Colonic mucosa (tissue), 4 donors: ENCODE measurements around the gene AMIGO3. TPM values are rescaled to one million over a fixed set of nuclear protein-coding genes. Genes with fewer than 3 reads are reported as not detected.

ENCODE experiments used
- DNase-seq: peaks from one replicate; pipeline ENCODE4 v3.0.0-alpha.2; 2020
- H3K27ac ChIP-seq: fragments of 200-600 bp; one replicate; pipeline ENCODE4 v1.8.0; 2021
- H3K27me3 ChIP-seq: fragments of 200-600 bp; one replicate; pipeline ENCODE4 v1.8.0; 2021
- H3K36me3 ChIP-seq: fragments of 200-600 bp; one replicate; pipeline ENCODE4 v1.8.0; 2021
- H3K4me1 ChIP-seq: fragments of 200-600 bp; one replicate; pipeline ENCODE4 v1.8.0; 2021; ENCODE audit warnings: mild to moderate bottlenecking
- H3K4me3 ChIP-seq: fragments of 200-600 bp; one replicate; pipeline ENCODE4 v1.8.0; 2021
- H3K9ac ChIP-seq, 2 donors: one replicate each; pipeline ENCODE4 v1.7.0; 2013; ENCODE audit warnings: control low read depth in 2 of 2, low read depth in 2 of 2, low read length in 2 of 2
- H3K9me3 ChIP-seq: fragments of 200-600 bp; one replicate; pipeline ENCODE4 v1.8.0; 2021
- intact Hi-C: fragments of 100-400 bp; cut with DNase I; formaldehyde crosslinking; loops from one replicate; pipeline ENCODE4 v1.14.1; 2022
- total RNA-seq, 2 donors: library from RNA; stranded (reverse); fragmentation: NEBNext Ultra II Directional in 1 of 2; extraction: Animal tissue kit (Norgen Biotek cat#: 25700) in 1 of 2; gene quantifications; one replicate each; pipeline ENCODE4 v1.2.1, GENCODE V29; 2021
- TF ChIP-seq, protein P1 (sequence below): fragments of 200-600 bp; IDR thresholded peaks from one replicate; pipeline ENCODE4 v1.8.0; 2022; ENCODE audit warnings: antibody characterized with exemption, mild to moderate bottlenecking
- donor health status: healthy.
- donor health status: DM: no; HTN: no; CAD: no.
- donor health status: DM: no; HTN: no; CAD: no.

The AMIGO3 gene
- total RNA-seq, 2 donors from 2014 or later: 0.16 TPM; not detected in 1

DNA sequence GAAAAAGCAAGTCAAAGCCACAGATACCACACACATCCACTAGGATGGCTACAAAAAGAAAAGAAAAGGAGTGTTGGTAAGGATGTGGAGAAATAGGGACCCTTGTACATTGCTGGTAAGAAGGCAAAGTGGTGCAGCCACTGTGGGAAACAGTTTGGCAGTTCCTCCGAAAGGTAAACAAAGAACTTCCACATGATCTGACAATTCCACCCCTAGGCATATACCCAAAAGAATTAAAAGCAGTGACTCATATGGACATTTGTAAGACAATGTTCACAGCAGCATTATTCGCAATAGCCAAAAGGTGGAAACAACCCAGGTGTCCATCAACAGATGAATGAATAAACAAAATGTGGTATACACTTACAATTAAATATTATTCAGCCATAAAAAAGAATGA, 26.5 kb upstream of the AMIGO3 start:
- DNase-seq: no peak
- H3K36me3 ChIP-seq: no peaks in the 10 kb centered on the region
- H3K27ac ChIP-seq: no peak overlapping the region
- no peak overlapping the region for H3K9ac ChIP-seq
- intact Hi-C loops: no loop called here
- H3K4me3 ChIP-seq: no peak overlapping the region
- no peaks in the 10 kb centered on the region for H3K4me1 ChIP-seq
- no peaks in the 10 kb centered on the region for H3K9me3 ChIP-seq
- TF ChIP-seq, protein P1, sequence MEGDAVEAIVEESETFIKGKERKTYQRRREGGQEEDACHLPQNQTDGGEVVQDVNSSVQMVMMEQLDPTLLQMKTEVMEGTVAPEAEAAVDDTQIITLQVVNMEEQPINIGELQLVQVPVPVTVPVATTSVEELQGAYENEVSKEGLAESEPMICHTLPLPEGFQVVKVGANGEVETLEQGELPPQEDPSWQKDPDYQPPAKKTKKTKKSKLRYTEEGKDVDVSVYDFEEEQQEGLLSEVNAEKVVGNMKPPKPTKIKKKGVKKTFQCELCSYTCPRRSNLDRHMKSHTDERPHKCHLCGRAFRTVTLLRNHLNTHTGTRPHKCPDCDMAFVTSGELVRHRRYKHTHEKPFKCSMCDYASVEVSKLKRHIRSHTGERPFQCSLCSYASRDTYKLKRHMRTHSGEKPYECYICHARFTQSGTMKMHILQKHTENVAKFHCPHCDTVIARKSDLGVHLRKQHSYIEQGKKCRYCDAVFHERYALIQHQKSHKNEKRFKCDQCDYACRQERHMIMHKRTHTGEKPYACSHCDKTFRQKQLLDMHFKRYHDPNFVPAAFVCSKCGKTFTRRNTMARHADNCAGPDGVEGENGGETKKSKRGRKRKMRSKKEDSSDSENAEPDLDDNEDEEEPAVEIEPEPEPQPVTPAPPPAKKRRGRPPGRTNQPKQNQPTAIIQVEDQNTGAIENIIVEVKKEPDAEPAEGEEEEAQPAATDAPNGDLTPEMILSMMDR: no peak
- H3K27me3 ChIP-seq: no peaks in the 10 kb centered on the region

DNA sequence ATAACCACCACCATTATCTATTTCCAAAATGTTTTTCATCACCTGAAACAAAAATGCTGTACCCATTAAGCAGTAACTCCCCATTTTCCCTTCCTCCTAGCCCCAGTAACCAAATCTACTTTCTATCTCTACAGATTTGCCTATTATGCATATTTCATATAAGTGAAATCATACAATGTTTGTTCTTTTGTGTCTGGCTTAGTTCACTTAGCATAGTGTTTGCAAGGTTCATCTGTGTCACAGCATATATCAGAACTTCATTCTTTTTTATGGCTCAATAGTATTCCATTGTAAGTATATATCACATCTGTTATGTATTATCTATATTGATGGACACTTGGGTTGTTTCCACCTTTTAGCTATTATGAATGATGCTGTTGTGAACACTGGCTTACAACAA, 20.9 kb upstream of the AMIGO3 start:
- H3K27ac ChIP-seq: no peak overlapping the region
- H3K9me3 ChIP-seq: no peaks in the 10 kb centered on the region
- intact Hi-C loops: no loop called here
- TF ChIP-seq, protein P1: no peak
- H3K27me3 ChIP-seq: no peaks in the 10 kb centered on the region
- H3K4me1 ChIP-seq: no peaks in the 10 kb centered on the region
- no peak for DNase-seq
- H3K36me3 ChIP-seq: no peaks in the 10 kb centered on the region
- H3K4me3 ChIP-seq: no peak overlapping the region
- no peak overlapping the region for H3K9ac ChIP-seq

DNA sequence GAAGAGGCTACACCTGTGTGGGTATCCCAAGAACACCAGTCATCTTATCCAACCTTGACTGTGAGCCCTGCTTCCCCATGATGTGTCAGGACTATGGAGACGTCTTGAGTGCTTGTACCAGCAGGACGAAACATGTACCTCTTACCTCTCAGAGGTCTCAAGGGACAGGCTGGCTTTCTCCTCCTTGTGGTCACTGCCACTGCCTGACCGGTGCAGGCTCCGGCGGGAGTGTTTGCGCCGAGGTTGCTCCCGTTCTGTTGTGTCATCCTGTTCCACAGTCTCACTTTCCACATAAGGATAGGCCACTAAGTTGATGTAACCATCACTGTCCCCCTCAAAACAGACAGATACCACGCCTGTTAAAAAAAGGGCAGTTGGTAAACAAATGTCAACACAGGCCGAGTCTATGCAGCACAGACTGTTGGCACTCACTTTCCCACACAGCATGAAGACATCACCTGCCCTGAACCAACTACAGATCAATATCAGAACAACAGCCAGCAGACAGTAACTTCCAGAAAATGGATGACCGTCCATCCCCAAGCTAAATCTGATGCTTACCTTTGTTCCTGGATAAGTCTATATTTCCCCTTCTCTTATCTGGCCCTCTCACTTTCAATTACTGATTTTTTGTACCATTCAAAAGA, 18.7 kb upstream of the AMIGO3 start:
- TF ChIP-seq, protein P1: no peak
- H3K36me3 ChIP-seq: no peaks in the 10 kb centered on the region

DNA sequence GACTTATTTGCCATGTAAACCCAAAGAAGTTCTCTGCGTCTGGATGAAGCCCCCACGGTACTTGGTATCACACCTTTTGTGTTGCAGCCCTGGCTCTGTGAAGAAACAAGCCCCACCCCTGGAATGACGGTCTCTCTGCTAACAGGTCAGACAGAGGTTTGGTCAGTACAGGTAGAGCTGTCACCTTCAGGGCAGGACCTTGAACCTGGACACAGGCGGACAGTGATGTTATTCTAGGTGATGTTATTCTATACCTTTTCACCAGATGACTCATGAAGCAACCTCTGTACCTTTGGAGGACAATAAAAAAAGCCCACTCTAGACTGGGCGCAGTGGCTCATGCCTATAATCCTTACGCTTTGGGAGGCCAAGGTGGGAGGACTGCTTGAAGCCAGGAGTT, 15.3 kb upstream of the AMIGO3 start:
- TF ChIP-seq, protein P1: no peak
- H3K4me1 ChIP-seq: no peaks in the 10 kb centered on the region
- H3K9me3 ChIP-seq: no peaks in the 10 kb centered on the region
- no peak overlapping the region for H3K27ac ChIP-seq
- no peaks in the 10 kb centered on the region for H3K27me3 ChIP-seq
- H3K9ac ChIP-seq: no peak overlapping the region
- intact Hi-C loops: no loop called here
- H3K4me3 ChIP-seq: no peak overlapping the region
- H3K36me3 ChIP-seq: peaks cover 7% of the 10 kb centered on the region
- DNase-seq: no peak

More for the DNA sequence above, 18.7 kb upstream of the AMIGO3 start:
- H3K4me1 ChIP-seq: no peaks in the 10 kb centered on the region
- no peak overlapping the region for H3K27ac ChIP-seq
- no peaks in the 10 kb centered on the region for H3K9me3 ChIP-seq
- intact Hi-C loops: no loop called here
- H3K27me3 ChIP-seq: no peaks in the 10 kb centered on the region
- H3K4me3 ChIP-seq: no peak overlapping the region
- no peak overlapping the region for H3K9ac ChIP-seq
- DNase-seq: no peak

DNA sequence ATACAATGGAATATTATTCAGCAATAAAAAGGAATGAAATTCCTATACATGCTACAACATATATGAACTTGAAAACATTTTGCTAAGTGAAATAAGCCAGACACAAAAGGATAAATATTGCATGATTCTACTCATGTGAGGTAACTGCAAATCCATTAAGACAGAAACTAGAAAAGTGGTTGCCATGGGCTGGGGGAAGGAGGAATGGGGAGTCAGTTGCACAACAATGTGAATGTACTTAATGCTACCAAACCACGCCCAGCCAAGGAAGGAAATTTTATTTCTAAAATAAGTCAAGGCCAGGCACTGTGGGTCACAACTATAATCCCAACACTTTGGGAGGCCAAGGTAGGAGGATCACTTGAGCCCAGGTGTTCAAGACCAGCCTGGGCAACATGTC, 14.1 kb upstream of the AMIGO3 start:
- Histone ChIP-seq H3K4me3 (no peak overlapping the region), H3K9ac (no peak overlapping the region), H3K4me1 (no peaks in the 10 kb centered on the region), H3K9me3 (no peaks in the 10 kb centered on the region), H3K27ac (no peak overlapping the region), H3K27me3 (no peaks in the 10 kb centered on the region), H3K36me3 (peaks cover 7% of the 10 kb centered on the region)
- intact Hi-C loops: no loop called here
- TF ChIP-seq, protein P1: no peak
- no peak for DNase-seq
